ENCODE measurements around the gene PRKG2.

DNA sequence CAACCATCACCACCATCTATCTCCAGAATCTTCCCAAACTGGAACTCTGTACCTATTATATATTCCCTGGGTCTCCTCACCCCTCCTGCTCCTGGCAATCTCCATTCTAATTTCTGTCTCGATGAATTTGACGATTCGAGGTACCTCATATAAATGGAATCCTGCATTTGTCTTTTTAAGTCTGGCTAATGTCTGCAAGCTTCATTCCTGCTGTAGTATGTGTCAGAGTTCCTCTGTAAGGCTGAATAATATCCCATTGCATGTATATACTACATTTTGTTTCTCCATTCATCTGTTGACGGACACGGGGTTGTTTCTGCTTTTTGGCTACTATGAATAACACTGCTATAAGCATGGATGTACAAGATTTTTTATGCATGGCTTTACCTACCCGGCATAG, 19.5 kb downstream of the PRKG2 start:
- TF ChIP-seq, protein P1, sequence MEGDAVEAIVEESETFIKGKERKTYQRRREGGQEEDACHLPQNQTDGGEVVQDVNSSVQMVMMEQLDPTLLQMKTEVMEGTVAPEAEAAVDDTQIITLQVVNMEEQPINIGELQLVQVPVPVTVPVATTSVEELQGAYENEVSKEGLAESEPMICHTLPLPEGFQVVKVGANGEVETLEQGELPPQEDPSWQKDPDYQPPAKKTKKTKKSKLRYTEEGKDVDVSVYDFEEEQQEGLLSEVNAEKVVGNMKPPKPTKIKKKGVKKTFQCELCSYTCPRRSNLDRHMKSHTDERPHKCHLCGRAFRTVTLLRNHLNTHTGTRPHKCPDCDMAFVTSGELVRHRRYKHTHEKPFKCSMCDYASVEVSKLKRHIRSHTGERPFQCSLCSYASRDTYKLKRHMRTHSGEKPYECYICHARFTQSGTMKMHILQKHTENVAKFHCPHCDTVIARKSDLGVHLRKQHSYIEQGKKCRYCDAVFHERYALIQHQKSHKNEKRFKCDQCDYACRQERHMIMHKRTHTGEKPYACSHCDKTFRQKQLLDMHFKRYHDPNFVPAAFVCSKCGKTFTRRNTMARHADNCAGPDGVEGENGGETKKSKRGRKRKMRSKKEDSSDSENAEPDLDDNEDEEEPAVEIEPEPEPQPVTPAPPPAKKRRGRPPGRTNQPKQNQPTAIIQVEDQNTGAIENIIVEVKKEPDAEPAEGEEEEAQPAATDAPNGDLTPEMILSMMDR (IDR thresholded peaks at IDR 0.05): no peak
- TF ChIP-seq POLR2AphosphoS5 (IDR thresholded peaks at IDR 0.05; ENCODE audit: low read depth, low read length) (no peak), SIN3A (IDR thresholded peaks at IDR 0.05; ENCODE audit: borderline replicate concordance, insufficient read depth, low read depth, low read length) (no peak), TCF7L2 (IDR thresholded peaks at IDR 0.05; ENCODE audit: low read depth, low read length) (no peak)
- TF ChIP-seq, protein P2, sequence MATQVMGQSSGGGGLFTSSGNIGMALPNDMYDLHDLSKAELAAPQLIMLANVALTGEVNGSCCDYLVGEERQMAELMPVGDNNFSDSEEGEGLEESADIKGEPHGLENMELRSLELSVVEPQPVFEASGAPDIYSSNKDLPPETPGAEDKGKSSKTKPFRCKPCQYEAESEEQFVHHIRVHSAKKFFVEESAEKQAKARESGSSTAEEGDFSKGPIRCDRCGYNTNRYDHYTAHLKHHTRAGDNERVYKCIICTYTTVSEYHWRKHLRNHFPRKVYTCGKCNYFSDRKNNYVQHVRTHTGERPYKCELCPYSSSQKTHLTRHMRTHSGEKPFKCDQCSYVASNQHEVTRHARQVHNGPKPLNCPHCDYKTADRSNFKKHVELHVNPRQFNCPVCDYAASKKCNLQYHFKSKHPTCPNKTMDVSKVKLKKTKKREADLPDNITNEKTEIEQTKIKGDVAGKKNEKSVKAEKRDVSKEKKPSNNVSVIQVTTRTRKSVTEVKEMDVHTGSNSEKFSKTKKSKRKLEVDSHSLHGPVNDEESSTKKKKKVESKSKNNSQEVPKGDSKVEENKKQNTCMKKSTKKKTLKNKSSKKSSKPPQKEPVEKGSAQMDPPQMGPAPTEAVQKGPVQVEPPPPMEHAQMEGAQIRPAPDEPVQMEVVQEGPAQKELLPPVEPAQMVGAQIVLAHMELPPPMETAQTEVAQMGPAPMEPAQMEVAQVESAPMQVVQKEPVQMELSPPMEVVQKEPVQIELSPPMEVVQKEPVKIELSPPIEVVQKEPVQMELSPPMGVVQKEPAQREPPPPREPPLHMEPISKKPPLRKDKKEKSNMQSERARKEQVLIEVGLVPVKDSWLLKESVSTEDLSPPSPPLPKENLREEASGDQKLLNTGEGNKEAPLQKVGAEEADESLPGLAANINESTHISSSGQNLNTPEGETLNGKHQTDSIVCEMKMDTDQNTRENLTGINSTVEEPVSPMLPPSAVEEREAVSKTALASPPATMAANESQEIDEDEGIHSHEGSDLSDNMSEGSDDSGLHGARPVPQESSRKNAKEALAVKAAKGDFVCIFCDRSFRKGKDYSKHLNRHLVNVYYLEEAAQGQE (IDR thresholded peaks at IDR 0.05; ENCODE audit: insufficient read depth in 1 of 2, low read depth in 2 of 2, low read length in 1 of 2): no peak
